CD4-positive, alpha-beta T cell treated with Interleukin-21 for 1 hour (primary cell): ENCODE measurements around the gene CAPN5.
A peak's percentile ranks its signal among the peaks of the same experiment; 100 is the strongest.
"Not testable (repeated sequence)": the region's sequence is repeated elsewhere in the genome, so short reads cannot be mapped to it uniquely, and the experiment has no call there.

ENCODE experiments used
- DNase-seq: peaks from one replicate; pipeline ENCODE4 v3.0.0-alpha.2; 2020

Gene CAPN5

DNA sequence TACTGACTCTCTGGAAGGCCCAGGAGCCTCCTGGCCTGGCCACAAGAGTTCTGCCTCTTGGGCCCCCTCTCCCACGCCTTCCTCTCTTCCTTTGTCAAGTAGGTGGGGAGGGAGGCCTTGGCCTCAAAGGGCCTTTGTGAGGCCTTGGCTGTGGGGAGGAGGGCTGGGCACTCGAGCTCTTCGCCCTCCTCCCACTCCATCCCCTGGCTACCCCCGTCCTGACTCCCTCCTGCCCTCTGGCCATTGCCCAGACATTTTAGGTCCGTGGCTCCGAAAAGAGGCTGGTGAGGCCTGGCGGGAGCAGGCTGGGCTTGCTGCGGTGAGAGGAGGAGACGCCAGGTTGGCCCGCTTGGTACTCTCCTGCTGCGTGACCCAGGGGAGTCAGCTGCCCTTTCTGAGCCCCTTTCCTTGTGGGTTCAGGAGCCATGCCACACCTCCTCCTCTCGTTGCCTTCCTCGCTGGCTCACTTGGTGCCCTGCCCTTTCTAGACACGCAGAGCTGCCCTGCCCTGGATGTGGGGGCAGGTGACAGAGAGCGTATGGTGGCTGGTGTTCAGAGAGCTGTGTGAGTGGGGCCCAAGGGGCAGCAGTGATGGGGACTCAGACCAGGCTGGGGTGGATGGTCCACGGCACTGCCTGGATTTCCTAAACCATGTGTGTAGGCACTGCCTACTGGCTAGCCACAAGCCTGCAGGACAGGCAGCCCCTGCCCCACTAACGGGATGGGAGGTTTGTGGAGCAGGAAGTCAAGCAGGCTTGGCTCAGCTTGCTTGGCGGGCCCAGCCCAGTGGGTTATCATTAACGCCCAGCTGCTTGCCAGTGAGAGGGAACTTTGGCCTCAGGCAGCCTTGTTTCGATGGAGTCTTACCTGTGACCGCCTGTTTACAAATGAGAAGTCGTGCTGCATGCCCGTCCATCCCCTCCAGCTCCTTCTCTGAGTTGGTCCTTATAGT lies 20.0 kb downstream of the CAPN5 start:
- DNase-seq = no peak

DNA sequence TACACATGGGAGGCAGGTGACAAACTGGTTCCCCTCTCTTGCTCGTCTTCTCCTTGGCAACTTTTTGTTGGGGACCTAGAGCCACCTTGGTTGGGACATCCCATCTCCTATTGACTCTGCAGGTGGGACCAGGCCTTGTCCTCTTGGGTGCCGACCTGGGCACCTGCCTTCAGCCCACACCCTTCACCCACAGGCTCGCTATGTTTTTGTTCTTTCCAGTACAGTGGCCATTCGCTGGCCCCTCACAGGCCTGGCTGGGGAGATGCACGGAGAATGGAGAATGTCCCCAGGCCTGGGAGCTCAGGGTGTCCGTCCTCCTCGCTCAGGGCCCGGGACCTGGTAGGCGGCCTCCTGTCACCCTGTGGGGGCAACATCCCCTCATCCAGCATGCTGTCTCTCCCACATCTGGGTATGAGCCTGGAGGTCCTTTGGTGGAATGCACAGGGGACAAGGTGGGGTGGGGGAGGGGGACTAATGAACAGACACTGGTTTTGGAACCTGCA lies 21.0 kb downstream of the CAPN5 start:
- no peak for DNase-seq

DNA sequence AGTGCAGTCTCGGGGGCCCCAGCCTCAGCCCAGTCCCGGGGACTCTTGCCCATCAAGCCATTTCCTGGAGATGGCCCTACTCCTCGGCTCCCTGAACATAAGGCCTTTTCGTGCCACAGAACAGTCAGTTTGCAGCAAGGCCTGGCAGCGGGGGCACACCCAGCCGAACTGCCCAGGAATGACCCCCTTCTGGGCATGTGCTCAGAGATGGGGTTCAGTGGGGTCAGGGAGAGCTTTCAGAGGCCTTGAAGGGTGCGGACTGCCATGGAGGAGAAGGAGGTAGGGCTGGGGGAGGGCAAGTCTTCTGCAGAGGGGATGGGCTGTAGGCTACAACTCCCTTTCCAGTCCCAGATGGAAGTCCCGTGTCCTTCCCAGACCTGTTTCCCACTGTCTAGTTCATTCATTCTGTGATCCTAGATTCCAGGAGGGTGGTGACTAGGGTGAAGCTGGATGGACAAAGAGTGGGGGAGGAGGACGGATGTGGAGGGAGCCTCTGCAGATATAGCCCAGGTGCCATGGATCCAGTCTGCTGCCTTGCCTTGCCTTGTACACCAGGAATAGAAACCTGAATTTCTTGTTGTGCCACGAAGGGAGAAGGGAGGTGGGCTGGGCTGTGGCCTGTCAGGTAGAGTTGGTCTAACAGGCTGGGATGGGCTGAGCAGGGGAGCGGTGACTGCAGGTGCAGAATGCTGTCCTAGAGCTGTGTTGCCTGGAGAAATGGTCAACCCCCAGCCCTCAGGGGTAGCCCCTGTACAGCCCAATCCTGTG lies 21.6 kb downstream of the CAPN5 start:
- no peak for DNase-seq

DNA sequence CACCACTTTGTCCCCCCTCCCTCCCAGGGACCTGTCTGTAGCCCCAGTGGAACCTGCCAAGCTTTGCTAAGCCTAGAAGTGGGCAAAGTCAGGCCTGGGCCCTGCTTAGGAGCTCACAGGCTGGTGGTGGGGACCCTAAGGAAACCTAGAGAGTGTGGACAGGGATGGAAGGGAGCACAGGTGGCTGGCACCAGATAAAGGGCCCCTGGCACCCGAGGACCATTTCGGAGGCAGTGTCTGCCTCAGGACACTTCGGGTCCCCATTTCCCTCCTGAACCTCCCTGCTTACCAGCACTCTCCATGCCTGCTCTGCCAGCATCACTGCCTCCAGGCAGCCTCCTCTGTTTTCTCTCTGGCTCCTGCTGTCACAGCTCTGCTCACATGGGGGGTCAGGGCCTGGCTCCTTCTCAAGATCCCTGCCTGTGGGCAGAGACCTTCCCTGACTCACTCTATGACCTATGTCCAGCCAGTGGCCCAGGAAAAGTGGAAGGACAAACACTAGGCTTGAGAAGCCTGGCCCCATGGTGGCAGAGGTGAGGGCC lies 22.3 kb downstream of the CAPN5 start:
- no peak for DNase-seq

DNA sequence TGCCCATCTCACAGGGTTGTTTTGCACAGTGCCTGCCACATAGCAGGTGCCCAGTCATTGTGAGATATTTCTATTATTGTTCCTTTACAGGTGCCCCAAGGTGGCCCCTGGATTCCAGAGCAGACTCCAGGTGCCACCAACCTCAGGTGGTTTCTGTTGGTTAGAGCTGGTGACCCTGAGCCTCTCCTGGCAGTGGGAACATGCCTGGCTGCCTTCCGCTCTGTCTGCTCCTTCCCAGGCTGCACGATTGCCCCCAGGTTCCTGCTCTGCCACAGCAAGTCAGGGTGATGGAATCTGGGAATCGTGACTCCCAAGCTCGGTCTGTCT lies 23.2 kb downstream of the CAPN5 start:
- no peak for DNase-seq

DNA sequence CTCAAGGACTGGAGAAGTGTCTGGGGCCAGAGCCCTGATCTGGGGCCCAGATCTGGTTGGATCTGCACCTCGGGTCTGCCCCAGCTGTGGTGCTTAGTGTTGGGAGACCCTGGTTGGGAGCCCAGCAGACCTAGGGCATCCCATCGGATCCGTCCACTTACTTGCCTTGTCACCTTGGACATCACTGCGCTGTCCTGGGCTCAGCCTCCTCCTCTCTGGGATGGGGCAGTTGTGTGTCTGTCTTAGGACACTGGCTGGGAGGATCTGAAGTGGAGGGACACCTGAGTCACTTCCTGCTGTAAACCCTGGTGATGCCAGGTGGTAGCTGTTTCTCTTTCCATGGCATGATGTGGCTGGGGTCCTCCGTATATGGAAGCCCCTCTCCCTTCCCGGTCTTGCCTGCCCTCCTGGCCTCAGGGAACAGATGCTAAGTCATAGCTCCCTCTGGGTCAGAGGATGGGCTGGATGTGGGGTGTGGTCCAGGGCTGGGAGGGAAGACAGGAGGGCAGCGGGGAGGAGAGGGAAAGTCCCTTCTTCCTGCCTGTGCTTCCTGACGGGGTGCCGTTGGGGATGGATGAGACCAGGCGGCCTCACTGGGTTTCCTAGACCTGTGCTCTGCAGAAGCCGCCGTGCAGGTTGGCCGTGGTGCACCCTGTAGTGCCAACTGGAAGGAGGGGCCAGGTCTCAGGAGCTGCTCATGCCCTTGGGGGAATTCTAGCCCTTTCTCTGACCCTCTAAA lies 23.8 kb downstream of the CAPN5 start:
- no peak for DNase-seq

DNA sequence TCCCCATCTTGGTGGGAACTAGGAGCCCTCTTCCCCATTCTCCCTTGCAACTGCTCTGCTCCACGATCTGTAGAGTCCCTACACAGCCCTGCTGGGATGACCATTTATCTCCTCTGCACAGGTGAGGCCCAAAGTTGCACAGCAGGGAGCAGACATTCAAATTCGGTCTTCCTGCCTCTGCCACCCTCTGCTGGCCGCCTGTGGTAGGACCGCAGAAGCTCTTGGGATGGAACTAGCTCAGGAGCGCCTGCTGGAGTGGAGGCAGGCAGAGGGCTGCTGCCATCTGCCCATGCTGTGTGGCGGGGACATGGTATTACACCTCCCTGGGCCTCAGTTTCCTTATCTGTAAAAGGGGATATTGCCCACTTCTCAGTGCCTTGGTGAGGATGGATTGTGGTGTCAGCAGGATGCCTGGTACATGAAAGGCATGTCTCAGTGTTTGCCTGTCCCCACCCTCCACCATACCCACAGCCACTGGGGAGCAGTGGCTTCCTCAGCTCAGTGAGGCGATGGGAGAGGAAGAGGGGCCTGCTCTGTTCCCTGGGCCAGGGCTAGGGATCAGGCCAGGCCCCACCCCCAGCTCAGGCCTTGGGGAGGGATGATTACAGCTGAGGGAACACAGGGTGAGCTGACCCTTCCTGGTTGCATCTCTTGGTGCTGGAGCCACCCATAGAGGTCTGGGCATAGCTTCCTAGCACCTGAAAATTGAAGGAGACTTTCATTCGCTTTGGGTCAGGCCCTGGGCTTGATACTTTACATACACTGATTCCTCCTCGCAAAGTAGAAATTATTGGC lies 24.6 kb downstream of the CAPN5 start:
- peak; percentile 81 for DNase-seq

DNA sequence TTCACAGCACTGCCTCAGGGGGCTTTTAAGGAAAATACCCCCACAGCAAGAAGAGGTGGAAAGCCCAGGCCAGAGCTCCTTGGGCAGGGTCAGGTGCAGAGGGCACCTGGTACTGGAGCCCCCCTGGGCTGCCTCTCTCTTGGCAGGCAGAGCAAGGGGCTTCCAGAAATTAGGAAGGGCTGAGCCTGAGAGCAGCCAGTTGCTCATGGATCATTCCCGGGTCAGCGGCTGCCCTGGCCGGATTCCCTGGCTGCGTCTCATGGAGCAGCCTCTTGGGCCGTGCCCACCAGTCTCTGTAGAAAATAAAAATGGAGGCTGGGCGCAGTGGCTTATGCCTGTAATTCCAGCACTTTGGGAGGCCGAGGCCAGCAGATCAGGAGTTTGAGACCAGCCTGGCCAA lies 25.6 kb downstream of the CAPN5 start:
- DNase-seq = no peak

DNA sequence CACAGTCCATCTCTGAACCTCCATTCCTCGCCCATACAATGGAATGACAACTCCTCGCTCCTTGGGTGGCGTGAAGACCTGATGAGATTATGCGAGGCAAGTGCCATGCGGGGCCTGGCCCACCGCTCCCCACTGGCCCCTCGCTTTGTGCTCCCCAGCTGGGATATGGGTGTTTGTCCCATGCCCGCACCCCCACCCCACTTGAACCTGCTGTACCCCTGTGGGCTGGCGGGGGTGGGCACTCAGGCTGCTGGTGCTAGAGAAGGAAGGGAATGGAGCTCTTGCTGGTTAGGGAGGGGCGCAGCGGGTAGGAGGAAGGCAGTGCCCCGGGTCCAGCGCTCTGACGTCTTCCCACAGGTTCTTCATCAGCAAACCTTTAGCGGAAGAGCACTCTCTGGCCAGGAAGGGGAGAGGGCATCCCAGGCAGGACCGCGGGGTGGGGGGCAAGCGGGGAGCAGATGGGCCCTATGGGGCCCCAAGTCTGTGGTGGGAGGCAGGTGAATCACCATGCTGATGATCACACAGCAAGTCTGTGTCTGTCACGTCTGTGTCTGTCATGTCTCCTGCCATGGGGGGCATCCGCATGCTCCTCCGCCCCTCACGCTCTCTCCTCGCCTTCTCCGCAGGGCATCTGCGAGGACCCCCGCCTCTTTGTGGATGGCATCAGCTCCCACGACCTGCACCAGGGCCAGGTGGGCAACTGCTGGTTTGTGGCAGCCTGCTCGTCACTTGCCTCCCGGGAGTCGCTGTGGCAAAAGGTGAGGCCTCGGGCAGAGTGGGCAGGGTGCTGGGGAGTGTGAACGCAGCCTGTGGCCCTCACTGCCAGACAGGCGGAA lies 26.5 kb downstream of the CAPN5 start:
- no peak for DNase-seq

DNA sequence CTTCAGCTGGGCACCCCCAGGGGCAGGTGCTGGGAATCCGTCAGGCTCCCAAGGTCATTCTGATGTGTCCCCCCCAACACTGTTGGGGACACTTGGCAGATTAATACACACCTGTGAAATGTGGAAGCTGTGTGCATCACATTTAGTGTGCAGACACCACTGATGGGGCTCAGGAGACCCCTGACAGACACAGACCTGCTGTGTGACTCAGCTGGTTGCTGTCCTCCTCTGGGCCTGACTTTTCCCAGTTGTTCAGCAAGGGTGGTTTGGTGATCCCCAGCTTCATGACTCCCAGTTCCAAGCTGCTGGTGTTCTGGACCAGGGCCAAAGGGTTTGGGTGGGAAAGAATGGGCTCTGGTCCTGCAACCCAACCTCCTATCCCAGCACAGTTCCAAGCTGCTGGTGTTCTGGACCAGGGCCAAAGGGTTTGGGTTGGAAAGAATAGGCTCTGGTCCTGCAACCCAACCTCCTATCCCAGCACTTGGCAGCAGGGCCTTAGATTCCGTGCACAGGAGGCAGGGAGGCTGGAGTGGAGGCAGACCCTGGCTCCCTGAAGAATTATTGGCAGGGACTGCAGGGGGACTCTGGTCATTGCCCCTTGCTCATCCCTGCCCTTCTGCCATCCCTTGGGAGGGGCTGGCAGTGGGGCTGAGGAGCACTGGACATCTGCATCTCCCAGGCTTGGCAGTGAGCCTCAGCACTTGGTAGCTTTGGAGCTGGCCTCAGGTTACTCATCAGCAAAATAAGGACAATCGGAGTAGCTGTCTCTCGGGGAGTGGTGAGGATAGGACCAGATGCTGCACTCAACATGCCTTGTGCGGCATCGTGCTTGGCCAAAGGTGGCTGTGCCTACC lies 27.4 kb downstream of the CAPN5 start:
- no peak for DNase-seq

DNA sequence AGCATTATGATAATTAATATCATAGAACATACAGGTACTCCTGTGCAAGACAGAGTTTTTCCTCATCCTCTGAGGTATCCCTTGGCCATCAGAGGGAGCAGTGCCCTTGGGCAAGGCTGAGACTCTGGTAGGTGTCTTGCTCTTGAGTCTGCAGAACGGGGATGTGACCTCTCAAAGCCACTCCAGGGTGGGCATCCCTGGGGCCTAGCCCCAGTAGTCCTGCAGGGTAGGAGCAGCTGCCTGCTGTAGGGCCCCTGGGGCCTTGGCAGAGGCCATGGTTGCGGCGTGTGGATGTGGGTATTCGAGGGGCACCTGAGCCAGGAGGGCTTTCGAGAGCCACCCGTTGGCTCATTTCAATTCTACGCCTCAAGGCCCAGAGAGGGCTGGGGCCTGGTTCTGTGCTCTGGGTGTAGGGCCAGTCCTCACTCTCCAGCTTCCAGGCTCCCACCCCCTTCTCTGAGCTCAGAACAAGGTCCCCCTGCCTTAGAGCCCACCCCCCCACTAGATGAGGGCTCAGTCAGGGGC lies 28.1 kb downstream of the CAPN5 start:
- no peak for DNase-seq

DNA sequence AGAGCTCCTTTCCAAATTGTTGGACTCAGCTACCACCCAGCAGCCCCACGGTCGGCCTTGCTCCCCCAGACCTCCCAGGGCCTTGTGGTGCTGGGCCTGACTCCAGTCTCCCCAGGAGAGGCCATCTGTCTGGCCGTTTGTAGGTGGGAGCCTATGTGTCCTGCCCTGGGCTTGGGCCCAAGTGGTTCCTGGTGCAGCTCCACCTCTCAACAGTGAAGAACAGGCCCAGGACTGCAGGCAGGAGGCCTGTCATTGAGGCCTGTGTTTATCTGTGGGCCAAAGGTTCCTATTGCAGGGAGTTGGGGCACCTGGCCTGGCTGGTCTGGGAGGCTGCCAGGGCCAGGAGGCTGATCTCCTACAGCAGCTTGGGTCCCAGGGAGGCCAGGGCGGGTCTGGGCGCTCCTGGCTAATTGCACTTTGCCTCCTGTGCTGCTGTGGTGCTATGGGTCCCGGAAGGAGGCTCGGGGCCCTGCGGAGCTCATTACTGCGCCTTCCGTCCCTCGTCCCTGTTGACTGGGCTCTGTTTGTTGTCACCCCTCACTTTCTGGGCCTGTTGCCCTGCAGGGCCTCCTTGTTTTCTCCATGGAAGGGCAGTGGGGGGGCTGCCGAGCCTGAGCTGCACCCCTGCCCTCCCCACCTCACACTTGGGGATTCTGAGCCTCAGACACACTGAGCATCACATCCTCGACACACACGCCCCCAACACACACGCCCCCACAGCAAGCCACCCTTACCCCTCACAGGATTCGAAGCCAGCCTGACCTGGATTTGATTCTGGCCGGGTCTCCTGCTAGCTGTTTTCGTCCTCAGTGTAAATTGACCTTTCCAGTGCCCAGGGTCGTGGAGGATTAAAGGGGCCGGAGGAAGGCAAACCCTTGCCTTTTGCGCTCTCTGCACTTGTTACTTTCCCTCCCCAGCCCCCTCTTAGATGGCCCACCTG lies 29.1 kb downstream of the CAPN5 start:
- DNase-seq = no peak

DNA sequence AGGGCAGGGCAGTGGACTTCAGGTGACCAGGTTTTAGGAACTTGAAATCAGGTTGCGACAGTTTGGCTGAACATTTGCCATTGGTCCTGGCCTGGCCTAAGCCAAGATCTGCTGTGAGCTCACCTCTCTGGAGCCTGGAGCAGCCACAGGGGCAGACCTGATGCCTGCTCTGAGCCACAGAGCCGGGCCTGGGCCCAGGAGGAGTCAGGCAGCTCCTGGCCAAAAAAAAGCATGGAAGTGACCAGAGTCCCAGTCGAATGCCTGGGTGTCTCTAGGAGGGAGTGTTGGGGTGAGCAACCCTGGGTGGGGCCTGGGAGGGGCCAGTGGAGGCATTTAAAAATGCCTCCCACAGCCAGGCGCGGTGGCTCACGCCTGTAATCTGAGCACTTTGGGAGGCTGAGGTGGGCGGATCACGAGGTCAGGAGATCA lies 29.8 kb downstream of the CAPN5 start:
- DNase-seq = no peak

DNA sequence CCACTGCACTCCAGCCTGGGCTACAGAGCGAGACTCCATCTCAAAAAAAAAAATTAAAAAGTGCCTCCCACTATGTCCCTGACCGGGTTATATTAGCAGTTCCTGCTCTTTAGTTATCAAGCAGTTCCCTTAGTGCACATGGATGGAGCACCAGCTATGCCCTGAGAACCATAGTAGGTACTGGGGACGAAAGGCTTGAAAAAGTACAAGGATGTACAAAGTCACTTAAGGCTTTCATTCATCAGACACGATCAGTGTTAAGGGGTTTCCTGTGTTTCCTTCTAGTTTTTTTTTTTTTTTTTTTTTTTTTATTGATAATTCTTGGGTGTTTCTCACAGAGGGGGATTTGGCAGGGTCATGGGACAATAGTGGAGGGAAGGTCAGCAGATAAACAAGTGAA lies 30.4 kb downstream of the CAPN5 start:
- DNase-seq = not testable (repeated sequence)

DNA sequence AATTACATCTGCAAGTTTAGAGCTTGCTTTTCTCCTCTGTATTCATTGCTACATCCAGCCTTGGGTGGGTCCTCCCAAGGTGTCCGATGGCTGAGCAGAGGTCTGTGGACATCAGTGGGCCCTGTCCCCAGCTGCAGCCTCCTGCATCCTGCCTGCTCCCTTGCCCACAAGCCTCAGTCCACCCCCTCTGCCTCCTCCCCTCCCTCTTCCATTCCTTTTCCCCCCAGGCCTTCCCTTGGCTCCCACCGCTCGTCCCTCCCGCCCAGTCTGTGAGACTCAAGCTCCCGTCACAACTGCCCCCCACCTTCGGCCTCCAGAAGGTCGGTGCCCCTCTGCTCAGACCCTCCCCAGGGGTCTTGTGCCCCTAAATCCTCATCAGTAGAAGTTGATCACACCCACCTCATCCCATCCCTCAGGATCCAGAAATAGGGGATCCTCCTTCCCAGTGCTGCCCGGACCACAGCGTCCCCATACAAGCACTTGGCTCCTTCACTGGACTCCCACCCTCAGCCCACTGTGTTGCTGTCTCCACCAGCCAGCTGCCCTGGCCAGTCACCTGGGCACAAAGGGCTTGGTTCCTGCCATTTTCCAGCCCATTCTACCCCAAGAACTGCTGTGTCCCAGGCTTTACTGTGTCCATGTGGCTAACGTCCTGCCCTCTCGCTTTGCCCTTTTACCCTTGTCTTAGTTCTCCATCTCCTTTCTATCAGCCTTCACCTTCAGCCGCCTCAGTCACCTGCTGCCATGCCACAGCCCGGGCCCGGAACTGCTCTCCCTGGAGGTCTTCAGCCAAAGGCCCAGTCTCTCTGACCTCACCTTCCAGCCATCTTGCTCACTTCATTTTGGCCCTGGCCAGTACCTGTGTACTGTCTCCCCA lies 33.6 kb downstream of the CAPN5 start:
- no peak for DNase-seq

DNA sequence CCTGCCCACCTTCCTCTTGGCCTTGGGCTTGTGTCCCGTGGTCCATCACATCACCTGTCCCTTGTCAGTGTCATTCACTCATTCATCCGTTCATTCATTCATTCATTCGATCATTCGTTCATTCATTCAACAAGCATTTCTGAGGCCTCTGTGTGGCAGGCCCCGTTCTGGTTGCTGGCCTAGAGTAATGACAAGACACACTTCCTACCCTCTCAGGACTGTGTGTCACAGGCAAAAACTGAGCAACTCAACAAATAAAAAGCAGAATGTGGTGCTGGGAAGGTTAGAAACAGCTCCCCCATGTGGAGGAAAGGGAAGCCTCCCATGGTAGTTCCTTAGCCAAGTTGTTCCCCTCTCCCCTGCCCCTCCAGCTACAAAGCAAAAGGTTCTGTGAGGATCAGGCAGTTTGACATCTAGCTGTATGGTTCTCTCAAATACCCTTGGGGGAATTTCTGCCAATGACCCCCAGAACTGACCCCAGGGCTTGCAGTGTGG lies 34.3 kb downstream of the CAPN5 start:
- DNase-seq = peak; percentile 8
